ENCODE results near the gene EHMT1.
"Not testable (repeated sequence)": the region's sequence is repeated elsewhere in the genome, so short reads cannot be mapped to it uniquely, and the experiment has no call there.

The EHMT1 gene

GRCh38 chr9:137765536-137765935 is 146.7 kb downstream of the EHMT1 start:
- DNase-seq, result no peak

- DNase-seq, result no peak
Observed at GRCh38 chr9:137771580-137771979, 152.8 kb downstream of the EHMT1 start.

GRCh38 chr9:137772281-137772873 is 153.6 kb downstream of the EHMT1 start:
- DNase-seq, result no peak

DNA sequence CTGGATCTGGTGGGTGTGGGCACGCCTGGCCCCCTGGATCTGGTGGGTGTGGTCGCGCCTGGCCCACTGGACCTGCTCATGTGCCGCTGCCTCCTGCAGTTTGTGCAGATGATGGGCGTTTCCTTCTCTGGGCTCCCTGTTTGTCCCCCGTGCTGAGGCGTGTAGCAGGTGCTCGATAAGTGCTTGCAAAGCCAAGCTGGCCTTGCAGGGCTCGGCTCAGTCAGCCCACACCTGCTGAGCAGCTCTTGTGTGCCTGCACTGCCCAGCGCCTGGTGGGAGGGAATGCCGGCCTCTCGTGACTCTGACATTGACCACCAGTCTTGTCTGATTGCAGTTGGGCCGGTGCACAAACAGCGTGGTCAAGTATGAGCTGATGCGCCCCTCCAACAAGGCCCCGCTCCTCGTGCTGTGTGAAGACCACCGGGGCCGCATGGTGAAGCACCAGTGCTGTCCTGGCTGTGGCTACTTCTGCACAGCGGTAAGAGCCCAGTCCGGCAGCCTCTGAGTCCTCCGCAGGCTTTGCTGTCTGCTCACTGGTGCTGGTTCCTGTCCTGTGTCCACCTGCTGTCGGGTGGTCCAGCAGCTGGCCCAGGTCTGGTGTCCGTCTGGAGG is 156.1 kb downstream of the EHMT1 start:
- no peak for DNase-seq

DNA sequence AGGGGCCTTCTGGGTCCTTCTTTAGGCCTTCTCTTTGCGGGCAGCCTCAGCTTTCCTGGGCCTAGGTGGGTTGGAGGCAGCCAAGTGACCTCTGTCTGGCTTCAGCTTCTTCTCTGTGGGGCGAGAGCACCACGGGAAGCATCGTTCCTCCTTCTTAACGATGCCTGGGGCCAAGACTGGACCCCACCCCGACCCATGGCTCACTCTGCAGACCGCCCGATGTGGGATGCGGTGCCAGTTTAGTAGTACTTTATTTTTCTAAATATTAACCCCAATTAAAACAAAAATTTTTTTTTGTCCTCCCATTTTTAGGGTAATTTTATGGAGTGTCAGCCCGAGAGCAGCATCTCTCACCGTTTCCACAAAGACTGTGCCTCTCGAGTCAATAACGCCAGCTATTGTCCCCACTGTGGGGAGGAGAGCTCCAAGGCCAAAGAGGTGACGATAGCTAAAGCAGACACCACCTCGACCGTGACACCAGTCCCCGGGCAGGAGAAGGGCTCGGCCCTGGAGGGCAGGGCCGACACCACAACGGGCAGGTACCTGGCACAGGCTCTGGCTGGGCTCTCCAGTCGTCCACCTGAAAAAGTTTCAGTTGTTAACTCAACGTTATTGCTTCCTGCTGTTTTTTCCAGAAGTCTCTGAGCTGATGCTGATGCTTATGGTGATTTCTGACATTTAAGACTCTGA is 157.6 kb downstream of the EHMT1 start:
- DNase-seq, result no peak

DNA sequence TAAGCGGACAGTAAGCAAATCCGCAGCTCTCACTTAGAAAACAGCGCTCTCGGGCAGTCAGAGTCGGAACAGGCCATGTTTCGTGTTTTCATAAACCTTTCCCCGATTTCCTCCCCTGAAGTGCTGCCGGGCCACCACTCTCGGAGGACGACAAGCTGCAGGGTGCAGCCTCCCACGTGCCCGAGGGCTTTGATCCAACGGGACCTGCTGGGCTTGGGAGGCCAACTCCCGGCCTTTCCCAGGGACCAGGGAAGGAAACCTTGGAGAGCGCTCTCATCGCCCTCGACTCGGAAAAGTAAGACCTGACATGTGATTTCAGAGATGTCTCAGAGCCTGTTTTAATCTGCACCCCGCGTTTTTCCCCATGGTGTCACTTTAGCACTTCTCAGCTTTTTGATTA is 159.0 kb downstream of the EHMT1 start:
- no peak for DNase-seq

DNA sequence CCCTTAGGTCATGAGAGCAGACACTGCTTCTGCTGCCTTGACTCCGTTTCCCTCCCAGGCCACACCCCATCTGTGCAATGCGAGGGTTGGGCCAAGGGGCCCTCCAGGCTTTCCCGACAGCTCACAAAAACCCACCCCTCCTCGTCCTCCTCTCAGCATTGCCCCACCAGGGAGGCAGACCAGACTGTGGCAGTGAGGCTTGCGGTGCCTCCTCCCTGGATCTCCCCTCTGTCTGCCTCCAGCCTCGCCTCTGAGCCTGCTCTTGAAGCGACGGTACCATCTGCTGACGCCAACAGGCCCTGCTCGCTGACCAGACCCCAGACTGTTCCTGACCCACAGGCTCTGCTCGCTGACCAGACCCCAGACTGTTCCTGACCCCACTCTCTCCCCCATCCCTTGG is 159.5 kb downstream of the EHMT1 start:
- DNase-seq, result no peak

GRCh38 chr9:137778914-137779313 is 160.1 kb downstream of the EHMT1 start:
- no peak for DNase-seq

GRCh38 chr9:137780031-137780430 is 161.2 kb downstream of the EHMT1 start:
- DNase-seq, result not testable (repeated sequence)

- no peak for DNase-seq
Observed at GRCh38 chr9:137781906-137782585, 163.2 kb downstream of the EHMT1 start.

GRCh38 chr9:137783521-137783920 is 164.7 kb downstream of the EHMT1 start:
- no peak for DNase-seq

GRCh38 chr9:137784046-137784445 is 165.2 kb downstream of the EHMT1 start:
- no peak for DNase-seq

- DNase-seq, result no peak
Observed at GRCh38 chr9:137784641-137785513, 166.1 kb downstream of the EHMT1 start.

GRCh38 chr9:137785704-137786161 is 166.9 kb downstream of the EHMT1 start:
- DNase-seq, result no peak

DNA sequence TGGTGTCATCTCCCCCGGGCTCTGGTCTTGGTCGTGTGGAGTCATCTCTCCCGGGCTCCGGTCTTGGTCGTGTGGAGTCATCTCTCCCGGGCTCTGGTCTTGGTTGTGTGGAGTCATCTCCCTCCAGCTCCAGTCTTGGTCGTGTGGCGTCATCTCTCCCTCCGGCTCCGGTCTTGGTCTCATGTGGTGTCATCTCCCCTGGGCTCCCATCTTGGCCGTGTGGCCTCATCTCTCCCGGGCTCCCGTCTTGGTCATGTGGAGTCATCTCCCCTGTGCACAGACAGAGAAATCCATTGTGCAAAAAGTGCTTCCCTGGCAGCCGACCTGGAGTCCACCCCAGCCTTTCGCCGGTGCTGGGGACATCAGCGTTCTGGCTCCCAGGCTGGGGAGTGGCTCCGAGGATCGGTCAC is 167.7 kb downstream of the EHMT1 start:
- DNase-seq, result no peak

DNA sequence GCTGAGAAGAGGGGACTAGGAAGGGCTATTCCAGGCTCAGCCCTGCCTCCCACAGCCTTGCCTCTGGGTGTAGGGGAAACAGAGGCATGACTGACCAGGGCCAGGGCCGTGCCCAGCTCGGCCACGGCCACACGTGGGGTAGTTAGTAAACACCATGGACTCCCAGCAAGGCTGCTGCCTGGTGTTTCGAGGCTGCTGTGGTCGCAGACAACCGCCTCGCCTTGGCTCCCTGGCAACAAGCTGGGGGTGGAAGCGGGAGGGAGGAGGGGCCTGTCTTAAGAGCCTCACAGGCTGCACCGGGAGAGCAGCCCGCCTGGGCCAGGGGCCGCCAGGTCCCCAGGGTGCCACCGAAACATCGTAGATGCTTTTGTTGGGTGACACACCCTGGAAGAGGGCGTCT is 168.6 kb downstream of the EHMT1 start:
- no peak for DNase-seq

DNA sequence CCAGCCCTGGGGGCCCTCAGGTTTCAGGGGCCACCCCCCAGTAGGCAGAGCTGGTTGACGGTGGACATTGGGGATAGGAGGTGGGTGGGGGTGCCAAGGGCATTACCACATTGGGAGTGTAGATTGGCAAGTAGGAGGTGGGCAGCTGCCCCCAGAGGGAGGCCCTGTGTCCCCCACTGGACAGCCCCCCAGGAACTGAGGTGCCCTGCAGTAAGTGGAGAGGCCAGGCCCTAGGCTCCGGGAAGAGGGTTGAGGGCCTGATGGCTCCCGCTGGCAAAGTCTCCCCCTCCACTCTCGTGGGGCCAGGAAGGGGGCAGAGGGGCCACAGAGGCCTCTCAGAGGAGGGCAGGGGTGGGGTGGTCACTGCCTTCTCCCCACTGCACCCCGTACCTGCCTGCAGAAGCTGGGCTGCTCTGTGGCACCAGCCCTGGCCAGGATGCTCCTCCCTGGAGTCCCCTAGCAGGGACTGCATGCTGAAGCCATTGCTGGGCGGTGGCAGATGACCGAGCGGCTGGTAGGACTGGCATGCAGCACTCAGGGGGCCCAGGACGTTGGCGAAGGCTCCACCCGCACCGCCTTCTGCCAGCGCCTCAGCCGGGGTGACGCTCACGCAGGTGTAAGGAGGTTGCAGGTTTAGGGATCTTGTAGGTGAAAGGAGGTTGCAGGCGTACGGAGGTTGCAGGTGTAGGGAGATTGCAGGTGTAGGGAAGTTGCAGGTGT is 169.1 kb downstream of the EHMT1 start:
- DNase-seq, result no peak

- no peak for DNase-seq
Observed at GRCh38 chr9:137788561-137789294, 169.9 kb downstream of the EHMT1 start.

GRCh38 chr9:137789295-137789895 is 170.6 kb downstream of the EHMT1 start:
- no peak for DNase-seq

- no peak for DNase-seq
Observed at GRCh38 chr9:137791947-137792346, 173.1 kb downstream of the EHMT1 start.

Data from activated CD4-positive, CD25-positive, alpha-beta regulatory T cell treated with anti-CD3 and anti-CD28 coated beads, Interleukin-2, amount 50 U/mL, for 72 hours (primary cell).